NCI-H2227 (cell line): Measurements from ENCODE around the gene FLNA.
A peak's percentile ranks its signal among the peaks of the same experiment; 100 is the strongest.
"Not testable (repeated sequence)": the region's sequence is repeated elsewhere in the genome, so short reads cannot be mapped to it uniquely, and the experiment has no call there.

Experiments used
- DNase-seq: peaks from one replicate; lab custom pipeline; 2025; ENCODE audit not compliant: unreplicated experiment; lab: John Stamatoyannopoulos, UW

Gene FLNA

DNA sequence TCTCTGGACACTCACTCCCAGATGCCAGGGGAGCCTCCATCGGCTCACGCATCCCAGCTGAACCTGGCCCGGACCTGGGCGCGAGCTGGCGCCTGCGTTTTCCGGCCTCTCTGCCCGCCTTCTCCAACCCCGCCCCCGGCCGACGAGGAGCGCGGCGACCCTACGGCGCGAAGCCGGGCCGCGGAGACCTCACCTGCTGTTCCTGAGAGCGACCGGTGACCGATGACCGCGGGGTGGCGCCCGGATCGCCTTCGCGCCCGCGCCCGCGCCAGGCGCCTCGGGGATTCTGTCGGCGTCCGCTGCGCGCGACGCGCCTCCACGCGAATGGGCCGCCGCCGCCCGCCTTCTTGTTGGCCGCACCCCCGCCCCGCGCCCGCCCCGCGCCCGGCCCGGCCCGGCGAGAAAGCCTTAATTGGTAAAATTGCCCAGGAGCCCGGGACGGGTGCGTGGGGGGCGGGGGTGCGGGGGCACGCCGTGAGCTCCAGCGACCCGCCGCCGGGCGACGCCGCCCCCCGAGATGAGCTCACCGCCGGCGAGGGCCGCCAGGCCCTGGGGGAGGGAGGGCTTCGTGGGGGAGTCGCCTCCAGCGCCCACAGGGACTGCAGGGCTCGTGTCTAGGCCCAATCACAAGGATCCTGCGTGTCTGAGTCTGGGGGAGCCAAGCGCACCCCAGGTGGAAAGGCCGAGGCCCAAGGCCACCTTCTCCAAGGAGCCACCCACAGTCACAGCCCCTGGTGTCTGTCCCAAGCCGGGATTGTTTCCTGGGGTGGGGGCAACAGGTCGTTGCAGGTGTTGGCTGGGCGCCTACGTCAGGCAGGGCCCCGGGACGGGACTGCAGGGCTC is at the start of gene FLNA:
FLNA (minus strand) TSS at position 322 of the 843 bp plus-strand sequence. CDS start 3,389 bp downstream, outside the sequence.
- peak; percentile 32 for DNase-seq

- no peak for DNase-seq
Measured at GRCh38 chrX:154420402-154420756, 45.9 kb upstream of the FLNA start.

GRCh38 chrX:154419688-154420401 is 45.4 kb upstream of the FLNA start:
- DNase-seq, result no peak

DNA sequence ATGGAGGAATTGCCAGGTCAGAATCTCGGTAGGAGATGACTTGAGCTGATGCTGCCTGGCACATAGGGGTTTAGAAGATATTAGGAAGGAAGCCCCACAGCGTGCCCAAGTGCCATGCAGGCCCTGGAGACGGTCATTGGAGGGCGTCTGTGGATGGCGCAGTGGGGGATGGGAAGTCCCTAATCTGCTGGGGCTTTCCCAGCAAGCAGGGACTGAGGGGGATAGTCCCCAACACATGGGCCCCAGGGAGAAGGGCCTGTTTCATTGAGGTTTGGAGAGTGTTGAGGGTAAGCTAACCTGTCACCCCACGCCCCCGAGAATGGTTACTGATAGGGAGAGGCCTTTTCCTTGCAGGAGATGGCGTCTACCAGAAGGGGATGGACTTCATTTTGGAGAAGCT is 44.8 kb upstream of the FLNA start:
- DNase-seq, result no peak

GRCh38 chrX:154417157-154417556 is 42.7 kb upstream of the FLNA start:
- peak; percentile 44 for DNase-seq

DNA sequence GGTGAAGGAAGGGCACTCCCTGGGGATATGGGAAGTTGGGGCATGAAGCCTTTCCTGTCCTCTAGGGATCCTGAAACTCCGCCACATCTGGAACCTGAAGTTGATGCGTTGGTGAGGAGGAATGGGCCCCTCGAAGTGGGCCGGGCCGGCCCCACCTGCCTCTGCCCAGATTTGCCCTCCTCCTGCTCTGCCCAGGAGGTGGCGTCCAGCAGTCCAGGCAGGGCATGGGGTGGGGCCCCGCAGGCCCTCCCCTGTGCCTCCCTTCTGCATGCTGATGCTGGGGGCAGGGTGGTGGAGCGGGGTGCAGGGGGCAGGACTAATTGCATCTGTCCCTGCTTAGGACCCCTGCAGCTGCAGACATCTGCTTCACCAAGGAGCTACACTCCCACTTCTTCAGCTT is 38.7 kb upstream of the FLNA start:
- DNase-seq, result no peak

GRCh38 chrX:154412468-154412867 is 38.0 kb upstream of the FLNA start:
- DNase-seq, result no peak

- DNase-seq, result peak; percentile 81
Measured at GRCh38 chrX:154411981-154412340, 37.5 kb upstream of the FLNA start.

GRCh38 chrX:154409222-154409871 is 34.9 kb upstream of the FLNA start, which contains the start of gene DNASE1L1:
Gene DNASE1L1 (minus strand): TSS chrX:154409254. CDS start chrX:154405568, 3,686 bp downstream.
- peak; percentile 28 for DNase-seq

DNA sequence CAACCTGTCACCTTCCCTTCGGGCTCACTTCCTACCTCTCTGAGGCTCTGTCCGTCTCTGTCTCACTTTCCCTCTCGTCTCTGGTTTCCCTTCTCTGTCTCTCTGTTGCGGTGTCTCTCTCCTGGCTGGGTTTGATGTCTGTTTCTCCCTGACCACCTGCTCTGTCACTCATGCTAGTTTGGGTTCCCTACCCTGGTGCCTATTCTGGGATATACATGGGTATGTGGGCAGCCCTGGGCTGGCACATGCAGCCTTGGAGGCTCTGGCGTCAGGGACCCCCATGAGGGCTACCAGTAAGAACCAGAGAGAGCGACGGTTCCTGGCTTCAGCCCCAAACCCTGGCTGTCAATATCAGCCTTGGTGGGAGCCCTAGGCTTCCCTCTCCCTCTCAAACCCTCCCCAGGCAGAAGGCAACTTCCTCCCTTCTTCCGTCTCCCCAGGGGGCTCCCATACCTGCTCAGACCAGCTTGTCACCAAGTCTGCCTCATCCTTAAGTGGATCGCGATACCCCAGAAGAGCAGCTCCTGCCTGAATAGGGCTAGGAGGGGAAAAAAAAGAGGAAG is 34.3 kb upstream of the FLNA start:
- DNase-seq, result no peak

- DNase-seq, result no peak
Measured at GRCh38 chrX:154404625-154405192, 30.3 kb upstream of the FLNA start.

- no peak for DNase-seq
Measured at GRCh38 chrX:154403858-154404257, 29.4 kb upstream of the FLNA start.

DNA sequence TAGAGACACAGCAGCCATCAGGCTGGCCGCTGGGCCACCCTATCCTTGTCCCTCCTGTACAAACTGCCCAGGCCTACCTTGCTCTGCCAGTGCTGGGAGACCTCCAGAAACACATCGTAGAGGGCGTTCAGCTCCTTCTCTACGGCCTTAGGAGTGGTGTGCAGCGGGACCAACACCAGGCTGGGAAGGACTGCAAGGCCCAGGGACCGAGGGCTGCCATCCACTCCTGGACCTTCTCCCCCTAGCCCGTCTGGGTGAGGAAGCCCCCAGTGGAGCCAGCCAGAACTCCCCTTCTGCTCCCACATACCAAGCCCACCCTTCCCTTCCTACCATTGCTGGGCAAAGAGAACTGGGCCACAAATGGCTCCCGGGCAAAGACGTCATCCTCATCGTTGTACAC is 28.8 kb upstream of the FLNA start:
- DNase-seq, result no peak

DNA sequence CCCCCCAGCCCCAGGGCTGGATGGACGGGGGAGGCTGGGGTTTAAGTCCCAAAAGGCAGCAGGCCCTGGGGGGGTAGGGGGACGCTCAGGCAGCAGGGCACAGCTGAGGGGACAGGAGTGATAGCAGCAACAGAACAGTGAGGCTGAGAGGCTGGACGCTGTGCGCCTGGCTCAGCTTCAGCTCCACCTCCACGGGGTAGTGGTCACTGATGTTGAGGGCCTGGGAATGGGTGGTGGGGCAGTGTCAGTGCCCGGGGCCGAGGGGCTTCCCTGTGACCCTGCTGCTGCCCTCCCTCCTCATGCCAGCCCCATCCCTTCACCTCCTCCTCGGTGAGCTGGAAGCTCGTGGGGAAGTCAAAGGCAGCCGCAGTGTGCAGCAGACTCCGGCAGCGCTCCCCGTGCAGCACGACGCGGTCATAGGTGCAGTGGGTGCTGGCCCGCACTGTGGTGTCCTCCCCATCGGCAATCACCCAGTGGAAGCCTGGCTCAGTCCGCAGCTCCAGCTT is 28.2 kb upstream of the FLNA start:
- no peak for DNase-seq

DNA sequence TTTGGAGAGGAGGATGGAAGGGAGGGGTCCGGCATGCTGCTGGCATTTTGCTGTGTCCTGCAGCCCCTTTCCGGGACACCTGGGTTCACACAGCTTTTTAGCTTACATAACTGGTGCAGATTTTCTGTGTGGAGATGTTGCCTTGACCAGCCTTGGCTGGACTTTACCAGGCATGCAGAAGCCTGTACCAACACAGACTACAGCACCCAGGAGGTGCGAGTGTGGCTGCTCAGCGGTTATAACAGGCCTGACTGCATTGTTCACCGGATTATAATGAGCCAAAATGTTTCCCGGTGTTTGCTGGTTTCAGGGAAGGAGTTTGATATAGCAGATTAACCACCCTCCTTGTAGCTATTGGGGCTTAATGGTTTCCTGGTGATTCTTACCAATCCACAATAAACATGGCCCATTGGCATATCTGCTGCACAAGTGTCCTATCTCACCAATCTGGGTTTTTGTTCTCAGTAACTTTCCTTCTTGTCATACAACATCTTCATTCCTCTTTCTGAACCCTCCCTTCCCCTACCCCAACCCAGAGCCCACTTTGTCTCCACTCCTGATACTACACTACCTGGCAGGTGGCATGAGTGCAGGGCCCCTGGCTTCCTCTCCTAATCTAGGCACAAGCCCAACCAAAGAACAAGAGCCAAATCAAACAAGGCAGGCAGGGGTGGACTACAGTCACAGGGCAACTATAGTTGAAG is 27.6 kb upstream of the FLNA start:
- no peak for DNase-seq

GRCh38 chrX:154401045-154401799 is 26.8 kb upstream of the FLNA start:
- no peak for DNase-seq

DNA sequence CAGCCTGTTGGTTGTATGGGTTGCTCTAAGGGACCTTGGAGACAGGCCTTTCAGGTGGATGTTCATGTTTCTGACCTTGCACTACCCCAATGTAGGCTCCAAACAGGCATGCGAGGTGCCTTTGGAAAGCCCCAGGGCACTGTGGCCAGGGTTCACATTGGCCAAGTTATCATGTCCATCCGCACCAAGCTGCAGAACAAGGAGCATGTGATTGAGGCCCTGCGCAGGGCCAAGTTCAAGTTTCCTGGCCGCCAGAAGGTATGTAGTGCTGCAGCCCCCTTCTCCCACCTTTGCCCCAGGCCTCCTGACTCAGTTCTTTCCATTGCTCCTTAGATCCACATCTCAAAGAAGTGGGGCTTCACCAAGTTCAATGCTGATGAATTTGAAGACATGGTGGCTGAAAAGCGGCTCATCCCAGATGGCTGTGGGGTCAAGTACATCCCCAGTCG is 26.0 kb upstream of the FLNA start:
- DNase-seq, result not testable (repeated sequence)

- no peak for DNase-seq
Measured at GRCh38 chrX:154399527-154400368, 25.3 kb upstream of the FLNA start.
